H54 (cell line): ENCODE data around the gene RNF225.
"Not testable (repeated sequence)": the region's sequence is repeated elsewhere in the genome, so short reads cannot be mapped to it uniquely, and the experiment has no call there.

Source experiments
- DNase-seq: peaks from one replicate; pipeline ENCODE4 v3.0.0; 2011; ENCODE audit warnings: low spot score, mixed read lengths; ENCODE audit not compliant: insufficient read length
- FAIRE-seq: peaks from 3 replicates; lab custom pipeline; 2011; peaks lifted over from hg19 to GRCh38; lab: Jason Lieb, UNC
- POLR2A ChIP-seq: IDR thresholded peaks from 2 replicates; pipeline ENCODE4 v1.6.1; 2011; ENCODE audit warnings: low read depth, mild to moderate bottlenecking, low read length

Gene RNF225

DNA sequence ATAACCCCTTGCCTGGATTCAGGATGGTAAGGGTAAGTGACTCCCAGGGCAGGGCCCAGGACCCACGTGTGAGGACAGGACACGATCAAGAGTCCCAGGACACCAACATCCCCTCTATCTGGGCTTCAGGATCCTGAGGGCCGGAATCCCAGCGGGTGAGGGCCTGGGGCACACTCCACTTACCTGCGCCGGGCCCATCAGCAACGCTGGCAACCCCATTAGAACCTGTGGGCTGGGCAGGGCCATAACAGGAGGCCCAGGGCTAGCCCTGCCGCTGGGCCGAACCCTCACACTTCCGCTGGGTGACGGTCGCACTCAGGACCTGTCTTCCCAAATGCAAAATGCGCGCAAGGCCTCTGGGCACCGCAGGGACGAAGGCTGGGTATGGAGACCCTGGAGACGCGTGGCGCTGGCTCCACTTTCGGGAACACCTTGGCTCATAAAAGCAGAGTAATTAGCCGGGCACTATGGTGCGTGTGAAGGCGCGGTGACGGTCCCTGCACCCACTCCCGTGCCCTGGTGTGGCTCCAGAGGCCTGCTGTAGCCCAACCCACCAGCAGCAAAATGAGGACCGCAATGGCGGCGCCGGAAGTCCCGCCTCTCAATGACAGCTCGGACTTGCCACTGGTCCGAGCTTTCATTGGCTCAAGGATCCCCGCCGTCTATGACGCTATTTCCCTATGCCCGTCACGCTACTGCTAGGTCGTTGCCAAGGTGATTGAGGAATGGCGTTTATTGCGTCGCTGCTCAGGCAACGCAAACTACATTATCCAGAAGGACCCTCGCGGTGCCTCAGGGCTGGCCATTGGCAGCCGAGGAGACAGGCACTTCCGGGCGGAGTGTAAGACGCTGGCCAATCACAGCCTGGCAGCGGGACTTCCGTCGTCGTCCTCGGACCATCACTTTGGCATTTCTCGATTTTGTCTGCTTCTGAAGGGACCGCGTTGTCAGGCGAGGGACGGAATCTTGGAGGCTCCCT is 44.4 kb downstream of the RNF225 start, which contains the start of gene ZNF132:
Gene ZNF132, minus strand, starts transcription at position 578 of the 979 bp plus-strand sequence. Its CDS starts 332 bp downstream, at position 246.
- TF ChIP-seq POLR2A = no peak
- no peak for DNase-seq
- FAIRE-seq = no peak

GRCh38 chr19:58440556-58440955 is 45.1 kb downstream of the RNF225 start:
- DNase-seq = no peak
- TF ChIP-seq POLR2A = no peak
- FAIRE-seq = no peak

- DNase-seq, FAIRE-seq: not testable (repeated sequence)
Measured at GRCh38 chr19:58442986-58443385, 47.5 kb downstream of the RNF225 start.
